HG03457 (cell line): Measurements from ENCODE around the gene PKD1L1.
"Not testable (repeated sequence)": the region's sequence is repeated elsewhere in the genome, so short reads cannot be mapped to it uniquely, and the experiment has no call there.

Experiments used
- ATAC-seq: cut with Tn5 transposase; IDR thresholded peaks from one replicate; pipeline ENCODE4 v1.9.1; 2021; ENCODE audit warnings: moderate number of reproducible peaks; ENCODE audit not compliant: unreplicated experiment

The PKD1L1 gene

DNA sequence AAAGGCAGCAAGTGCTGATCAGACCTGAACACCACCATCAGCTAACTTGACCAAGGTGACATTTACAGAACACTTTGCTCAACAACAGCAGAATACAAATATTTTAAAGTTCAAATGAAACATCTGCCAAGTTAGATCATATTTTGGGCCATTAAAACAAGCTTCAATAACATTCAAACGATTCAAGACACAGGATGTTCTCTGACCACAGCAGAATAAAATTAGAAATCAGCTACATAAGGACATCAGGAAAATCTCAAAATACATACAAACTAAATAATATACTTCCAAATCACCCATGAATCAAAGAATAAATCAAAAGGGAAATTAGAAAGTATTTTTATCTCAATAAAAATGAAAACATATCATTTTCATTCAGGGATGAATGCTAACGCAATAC is 173.0 kb downstream of the PKD1L1 start:
- ATAC-seq: no peak

DNA sequence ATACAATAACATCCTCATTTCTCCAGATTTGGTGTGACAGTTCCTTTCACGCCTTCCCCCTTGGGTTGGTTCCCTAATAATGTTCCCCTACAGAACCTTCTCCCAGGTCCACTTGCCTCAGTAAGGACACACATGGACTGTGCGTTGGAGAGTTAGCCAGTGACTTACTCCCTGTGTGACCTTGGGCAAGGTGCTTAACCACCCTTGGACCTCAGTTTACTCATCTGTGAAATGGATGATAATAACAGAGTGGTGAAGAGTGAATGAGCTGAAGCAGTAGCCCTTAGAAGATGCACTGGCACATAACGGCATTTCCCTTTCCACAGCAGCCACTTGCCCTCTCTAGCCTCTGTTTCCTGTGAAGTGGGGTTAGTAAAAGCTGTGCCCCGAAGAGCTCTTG is 175.8 kb downstream of the PKD1L1 start:
- ATAC-seq: no peak

DNA sequence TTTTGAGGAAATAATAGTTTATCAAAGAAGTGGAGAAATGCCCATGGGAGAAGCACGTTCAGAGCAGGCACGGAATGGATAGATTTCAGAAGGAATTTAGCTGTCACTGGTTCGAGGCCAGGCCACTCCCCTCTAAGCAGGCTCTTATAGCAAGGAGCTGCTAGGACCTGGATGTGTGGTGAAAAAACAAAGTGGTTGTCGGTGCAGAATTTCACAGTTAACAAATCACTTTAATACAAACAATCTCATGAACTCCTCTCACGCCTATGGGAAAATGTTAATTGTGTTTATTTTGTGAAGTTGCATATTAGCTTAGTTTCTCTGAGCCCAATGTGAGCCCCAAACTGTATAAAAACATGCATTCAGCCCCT is 176.3 kb downstream of the PKD1L1 start:
- no peak for ATAC-seq

DNA sequence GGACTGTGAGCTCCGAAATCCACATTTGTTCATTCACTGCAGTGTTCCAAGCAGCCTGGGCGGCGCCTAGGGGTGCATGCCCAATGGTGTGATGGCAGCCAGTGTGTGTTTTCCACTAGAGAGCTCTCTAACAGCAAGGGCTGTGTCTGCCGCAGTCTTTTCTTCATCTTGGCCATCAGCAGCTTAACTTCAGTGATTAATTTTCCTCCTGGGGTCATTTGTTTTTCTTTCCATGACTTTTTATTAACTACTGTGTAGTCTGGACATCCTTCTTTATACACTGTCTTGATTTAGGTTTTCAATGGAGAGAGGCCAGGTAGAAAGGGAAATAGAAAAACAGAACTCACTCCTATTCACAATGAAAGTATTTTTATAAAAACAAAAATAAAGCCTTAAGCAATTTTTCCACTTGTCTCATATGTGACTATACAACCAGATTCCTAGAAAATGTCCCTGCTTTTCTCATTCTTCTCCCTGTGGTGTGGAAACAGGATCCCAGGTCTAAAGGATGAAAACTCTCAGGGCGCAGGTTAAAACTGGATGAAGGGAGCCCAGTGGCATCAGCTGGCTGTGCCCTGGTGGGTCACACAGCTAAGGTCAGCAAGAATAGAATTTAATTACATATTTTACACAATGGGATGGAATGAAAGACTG is 176.8 kb downstream of the PKD1L1 start:
- no peak for ATAC-seq

DNA sequence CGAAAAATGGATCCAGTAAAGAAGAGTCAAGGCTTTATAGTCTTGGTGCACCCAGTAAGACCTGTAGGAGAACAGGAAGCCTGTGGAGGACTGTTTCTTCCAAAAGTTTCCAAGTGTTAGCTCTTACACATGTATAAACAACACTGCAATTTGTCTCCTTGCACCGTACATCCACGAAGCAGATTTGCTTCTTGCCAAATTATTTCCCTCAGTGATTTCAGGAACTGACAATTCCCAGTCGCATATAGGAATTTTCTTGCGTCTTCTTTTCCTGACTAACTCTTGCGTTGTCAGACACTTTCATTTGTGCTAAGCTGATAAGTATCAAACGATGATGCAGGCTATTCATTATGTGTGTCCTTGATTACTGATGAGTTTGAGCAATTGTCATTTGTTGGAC is 182.1 kb downstream of the PKD1L1 start:
- ATAC-seq: no peak

DNA sequence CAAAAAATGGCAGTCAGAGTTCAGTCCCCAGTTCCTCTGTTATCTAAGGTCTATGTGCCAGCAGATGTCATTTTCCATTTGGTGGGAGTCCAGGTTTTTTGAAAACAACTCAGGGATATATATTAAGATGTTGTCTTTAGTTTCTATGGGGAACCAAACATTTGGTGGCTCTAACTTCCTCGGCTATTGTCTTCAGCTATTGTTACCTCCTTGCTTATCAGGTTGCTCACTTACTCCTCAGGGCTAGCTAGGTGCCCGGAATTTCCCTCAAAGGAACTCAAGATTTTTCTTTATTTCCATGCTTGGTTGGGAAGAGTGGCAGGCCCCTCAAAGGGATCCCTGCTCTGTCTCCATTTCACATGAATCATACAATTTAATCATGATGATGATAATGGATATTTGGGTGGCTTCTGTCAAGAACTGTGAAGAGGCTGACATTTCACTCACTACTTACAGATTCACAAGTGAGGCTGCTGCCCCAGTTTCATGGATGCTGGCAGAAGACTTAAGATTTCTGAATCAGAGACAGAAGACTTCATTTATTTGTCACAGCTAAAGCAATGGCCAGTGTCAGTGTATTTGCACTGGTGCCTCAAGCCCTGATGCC is 182.8 kb downstream of the PKD1L1 start:
- ATAC-seq: no peak

DNA sequence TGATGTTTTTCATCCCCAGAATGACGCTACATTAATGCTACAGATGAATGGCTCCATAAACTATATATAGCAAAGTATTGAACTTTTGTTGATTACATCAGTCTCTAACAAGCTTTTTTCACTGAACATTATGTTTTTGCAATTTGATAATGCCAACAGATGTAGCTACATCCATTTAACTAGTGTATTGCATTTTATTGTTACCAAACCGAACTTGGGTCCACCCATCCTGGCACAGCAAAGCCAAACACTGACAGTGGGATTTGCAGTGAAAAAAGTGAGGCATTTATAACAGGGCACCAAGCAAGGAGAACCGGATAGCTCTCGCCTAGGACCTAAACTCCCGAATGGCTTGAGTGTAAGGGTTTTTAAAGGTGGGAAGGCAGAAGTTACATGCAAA is 183.5 kb downstream of the PKD1L1 start:
- ATAC-seq: no peak

DNA sequence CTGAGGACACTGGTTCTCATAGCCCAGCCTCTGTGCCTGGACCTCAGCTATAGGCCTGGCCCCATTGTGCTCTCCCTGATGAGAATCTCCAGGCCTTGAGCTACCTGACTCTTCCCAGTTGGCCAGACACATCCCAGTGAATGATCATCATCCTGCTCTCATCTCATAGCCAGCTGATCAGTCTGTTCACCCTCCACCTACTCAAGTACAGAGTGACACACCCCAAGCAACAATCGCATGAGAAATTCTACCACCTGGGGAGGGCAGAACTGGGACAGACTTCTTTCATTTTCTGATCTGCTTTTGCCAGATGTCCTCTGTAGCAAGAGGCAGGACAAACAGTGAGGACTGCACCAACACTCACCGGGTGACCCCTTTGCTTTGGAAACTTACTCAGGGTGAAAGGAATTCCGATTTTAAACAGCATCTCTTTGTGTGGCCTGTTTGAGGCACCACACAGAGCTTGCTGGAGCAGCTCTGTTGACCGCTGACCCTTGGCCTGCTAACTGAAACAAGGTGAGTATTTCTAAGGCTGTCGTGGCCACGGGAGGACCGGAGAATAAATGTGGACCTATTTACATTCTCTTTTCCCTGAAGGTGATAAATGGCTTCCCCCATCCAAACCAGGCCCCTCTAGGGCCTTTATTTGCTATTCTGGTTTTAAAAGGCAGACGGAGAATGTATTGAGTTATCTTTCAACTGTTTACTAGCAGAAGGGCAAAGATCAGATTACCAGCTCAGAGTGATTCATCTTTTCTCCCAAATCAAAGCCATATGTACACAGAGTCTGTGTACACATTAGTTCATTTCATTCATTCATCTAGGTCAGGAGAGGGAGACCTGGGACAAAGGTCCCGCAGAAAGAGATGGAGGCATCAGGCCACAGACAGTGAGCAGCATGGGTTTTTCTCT is 184.9 kb downstream of the PKD1L1 start:
- ATAC-seq: no peak

DNA sequence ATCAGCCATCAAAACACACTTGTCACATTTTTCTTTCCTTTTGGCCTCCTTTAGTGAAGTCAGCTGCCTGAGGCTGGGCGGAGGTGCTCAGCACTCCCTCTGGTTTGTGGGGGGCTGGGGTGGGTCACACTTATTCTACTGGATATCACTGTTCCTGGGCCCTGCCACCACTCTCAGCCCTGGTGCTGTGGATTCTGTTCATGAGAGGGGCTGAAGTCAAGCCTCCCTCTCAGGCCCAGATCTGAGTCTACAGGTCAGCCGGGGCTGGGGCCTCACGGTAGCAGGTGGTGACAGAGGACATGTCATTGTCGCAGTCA is 185.6 kb downstream of the PKD1L1 start:
- ATAC-seq: no peak

DNA sequence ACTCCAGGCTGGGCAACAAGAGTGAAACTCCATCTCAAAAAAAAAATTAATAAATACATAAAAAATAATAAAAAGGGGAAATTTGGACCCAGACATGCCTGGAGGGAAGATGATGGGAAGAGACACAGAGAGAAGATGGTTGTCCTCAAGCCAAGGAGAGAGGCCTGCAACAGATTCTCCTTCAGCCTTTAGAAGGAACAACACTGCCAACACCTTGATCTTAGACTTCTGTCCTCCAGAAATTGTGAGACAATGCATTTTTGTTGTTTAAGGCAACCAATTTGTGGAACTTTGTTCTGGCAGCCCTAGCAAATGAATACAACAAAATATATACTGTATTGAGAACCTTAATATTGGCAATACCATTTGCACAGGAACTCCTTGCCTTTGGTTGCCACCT is 186.1 kb downstream of the PKD1L1 start:
- no peak for ATAC-seq

DNA sequence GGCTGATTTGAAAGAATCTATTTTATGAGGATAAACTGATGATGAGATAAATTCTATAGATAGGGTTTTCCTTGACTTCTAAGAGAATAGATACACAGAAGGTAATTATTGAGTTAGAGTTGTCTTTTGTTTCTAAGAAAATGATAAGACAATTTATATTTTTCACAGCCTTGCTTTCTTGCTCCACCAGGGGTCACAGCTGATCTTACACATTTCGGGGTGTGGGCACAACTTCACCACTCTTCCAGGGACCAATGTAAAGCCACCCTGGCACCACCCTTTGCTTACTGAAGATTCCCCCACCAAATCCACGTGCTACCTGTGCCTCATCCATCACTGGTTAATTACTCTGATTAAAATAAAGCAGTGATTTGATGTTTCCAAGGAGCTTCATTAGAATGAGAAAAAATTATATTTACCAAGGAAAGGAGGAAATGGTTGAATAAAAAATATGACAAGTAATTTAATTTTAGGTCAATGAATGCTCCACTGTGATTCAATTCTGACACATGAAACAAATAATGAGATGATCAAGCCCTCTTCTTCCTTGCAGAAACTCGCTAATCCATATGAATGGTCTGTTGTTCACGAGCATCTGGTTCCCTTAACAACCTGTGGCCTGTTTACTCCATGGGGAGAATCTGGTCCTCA is 189.1 kb downstream of the PKD1L1 start:
- ATAC-seq: no peak

DNA sequence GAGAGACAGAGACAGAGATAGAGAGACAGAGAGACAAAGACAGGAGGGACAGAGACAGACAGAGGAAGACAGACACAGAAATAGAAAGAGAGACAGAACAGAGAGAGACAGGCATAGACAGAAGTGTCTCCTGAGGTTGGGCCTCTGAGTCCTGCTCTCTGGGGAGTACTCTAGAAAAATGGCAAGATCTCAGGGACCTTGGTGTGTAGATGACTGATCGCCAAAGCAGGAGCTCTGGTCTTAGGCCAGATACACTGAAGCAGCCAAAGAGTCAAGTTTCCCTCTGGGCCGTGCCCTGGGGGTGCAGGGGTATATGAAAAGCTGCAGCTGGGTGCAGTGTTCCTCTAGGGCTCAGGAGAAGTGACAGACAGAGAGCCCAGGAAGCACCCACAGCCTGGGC is 189.7 kb downstream of the PKD1L1 start:
- no peak for ATAC-seq

DNA sequence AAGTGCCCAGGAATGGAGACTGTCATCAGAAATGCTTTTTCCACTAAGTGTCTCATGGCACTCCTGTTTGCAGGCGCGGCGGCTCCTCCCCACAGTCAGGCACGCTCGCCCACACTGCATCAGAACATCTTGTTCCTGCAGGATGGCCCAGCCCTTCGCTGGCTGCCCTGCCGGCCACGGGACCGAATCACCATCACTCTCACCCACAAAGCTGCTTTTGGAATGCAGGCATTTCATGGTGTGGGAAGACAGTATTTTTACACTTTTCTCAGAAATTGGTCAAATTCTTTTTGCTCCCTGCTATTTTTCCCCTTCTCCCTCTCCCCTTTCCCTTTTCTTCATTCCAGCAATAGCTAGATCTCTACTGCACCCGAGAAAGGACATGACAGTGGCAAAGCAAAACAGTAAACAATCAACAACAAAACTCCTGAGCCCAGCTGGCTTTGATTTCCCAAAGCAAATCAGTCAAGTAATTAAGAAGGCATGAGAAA is 190.3 kb downstream of the PKD1L1 start:
- ATAC-seq: no peak

DNA sequence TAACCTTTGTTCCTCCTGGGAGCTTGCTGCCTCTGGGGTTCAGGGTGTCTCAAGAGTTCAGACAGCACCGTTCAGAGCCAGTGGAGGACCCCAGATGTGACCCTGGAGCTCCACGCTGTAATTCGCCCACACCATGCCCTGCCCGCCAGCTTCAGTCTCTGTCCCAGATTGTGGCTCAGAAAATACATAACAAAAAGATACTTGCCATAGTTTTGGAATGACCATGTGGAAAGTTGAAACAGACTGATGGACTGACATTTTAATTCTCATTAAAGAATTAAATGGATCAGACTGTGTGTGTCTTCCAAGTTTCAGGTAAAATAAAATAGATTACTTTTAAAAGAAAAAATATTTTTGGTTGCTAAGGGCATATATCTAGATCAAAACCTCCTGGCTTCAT is 191.6 kb downstream of the PKD1L1 start:
- ATAC-seq: no peak

DNA sequence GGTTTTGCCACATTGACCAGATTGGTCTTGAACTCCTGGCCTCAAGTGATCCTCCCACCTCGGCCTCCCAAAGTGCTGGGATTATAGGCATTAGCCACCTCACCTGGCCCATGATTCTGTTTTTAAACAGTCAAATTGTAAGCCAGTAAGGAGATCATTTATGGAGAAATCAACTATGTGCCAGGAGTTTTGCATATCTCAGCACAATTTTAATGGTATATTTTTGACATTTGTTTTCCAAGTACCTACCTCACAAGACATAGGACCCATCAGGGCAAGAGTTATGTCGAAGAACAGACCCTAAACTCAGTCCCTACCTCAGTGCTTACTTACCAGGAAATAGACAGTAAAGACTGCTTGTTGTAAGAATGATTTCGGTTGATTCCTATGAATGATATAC is 193.0 kb downstream of the PKD1L1 start:
- no peak for ATAC-seq

DNA sequence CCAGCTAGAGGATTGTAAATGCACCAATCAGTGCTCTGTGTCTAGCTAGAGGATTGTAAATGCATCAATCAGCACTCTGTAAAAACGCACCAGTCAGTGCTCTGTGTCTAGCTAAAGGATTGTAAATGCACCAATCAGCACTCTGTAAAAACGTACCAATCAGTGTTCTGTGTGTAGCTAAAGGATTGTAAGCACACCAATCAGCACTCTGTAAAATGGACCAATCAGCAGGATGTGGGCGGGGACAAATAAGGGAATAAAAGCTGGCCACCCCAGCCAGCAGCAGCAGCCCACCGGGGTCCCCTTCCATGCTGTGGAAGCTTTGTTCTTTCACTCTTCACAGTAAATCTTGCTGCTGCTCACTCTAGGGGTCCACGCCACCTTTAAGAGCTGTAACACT is 196.5 kb downstream of the PKD1L1 start:
- ATAC-seq: not testable (repeated sequence)

DNA sequence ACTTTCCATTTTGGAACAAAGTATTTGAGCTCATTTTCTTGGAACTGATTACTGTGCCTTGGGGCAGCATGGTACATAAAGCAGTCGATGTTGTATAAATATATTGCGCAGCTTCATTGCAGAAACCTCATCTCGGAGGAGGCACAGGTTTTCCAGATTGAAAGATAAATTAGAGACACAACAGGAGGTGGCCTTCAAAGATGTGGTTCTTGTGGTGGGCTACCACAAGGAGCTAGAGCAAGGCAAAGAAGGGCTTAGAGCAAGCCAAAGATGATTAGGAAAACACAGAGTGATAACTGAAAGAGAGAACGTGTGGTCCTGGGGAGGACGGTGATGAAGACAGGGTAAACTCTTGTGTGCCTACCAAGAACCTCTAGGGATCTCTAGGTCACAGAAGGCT is 197.2 kb downstream of the PKD1L1 start:
- ATAC-seq: no peak

DNA sequence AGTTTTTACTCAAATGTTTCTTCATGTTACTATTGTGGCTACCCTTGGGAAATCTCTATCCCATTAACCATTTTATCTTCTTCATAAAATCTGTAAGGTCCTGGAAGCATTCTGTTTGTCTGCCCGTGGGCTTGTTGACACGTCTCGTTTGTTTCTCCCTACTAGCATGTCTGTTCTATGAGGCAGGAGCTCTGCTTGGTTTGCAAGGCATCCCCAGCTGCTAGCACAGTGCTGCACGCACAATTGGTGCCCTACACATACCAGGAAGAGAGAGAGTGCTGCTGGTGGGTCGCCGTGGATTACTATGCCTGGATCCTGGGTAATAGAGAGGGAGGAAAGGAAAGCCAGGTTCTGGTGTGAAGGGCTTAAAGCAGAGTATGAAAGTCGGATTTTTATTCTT is 200.2 kb downstream of the PKD1L1 start:
- no peak for ATAC-seq

DNA sequence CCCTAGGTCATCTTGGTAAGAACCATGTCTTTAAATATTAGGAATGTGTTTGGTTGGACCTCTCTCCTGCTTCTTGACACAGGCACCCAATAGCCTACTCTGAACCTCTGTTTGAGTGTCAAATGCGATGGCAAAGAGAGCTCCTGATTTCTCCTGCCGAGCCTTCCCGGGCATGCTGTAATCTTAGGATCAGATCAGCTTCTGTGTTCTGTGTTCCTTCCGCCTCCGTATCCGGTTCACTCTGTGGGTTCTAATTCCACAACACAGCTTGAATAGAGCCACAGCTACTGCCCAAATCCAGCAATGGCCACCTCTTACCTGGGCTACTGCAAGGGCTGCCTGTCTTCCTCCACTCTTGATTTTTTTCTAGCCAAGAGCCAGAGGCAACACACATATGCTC is 201.1 kb downstream of the PKD1L1 start:
- no peak for ATAC-seq

DNA sequence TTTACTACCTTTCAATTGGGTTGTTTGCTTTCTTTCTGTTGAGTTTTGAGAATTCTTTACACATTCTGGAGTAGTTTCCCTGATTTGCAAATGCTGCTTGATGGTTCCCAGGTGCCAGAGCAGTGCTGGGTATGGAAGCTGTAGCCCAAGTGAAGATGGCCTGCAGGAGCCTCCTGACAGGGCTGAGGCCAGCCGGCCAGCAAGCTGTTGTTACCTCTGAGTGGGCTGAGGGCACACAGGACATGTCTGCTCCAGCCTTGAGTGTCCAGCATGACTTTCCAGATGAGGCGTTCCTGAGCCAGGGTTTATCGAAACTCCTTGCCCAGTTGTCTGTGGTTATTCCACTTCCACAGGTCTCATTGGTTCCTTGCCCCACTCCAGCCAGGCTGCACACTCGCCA is 201.8 kb downstream of the PKD1L1 start:
- ATAC-seq: no peak

DNA sequence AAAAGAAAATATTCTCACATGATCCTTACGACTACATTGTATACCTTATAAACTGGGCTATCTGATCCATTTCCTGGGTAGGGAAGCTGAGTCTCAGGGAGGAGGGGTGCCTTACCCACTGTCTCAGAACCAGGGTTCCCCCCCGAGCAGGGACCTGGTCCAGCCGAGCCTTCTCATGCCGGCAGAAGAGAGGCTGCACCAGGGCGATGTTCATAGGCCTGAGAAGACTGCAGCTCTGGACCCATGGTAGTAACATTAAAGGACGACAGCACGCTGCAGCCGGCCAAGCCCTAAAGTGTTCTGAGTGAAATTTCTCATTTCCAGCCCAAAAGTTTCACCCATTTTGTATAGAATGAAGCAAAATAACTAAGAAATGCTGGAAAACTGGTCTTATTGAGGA is 203.4 kb downstream of the PKD1L1 start:
- ATAC-seq: no peak
